CD4-positive, alpha-beta T cell treated with Interleukin-17A for 4 hours (primary cell): ENCODE measurements around the gene MBTPS2.
"Not testable (repeated sequence)": the region's sequence is repeated elsewhere in the genome, so short reads cannot be mapped to it uniquely, and the experiment has no call there.

Experiments
- DNase-seq: peaks from one replicate; pipeline ENCODE4 v3.0.0-alpha.2; 2020; ENCODE audit warnings: mixed read lengths

Gene MBTPS2

DNA sequence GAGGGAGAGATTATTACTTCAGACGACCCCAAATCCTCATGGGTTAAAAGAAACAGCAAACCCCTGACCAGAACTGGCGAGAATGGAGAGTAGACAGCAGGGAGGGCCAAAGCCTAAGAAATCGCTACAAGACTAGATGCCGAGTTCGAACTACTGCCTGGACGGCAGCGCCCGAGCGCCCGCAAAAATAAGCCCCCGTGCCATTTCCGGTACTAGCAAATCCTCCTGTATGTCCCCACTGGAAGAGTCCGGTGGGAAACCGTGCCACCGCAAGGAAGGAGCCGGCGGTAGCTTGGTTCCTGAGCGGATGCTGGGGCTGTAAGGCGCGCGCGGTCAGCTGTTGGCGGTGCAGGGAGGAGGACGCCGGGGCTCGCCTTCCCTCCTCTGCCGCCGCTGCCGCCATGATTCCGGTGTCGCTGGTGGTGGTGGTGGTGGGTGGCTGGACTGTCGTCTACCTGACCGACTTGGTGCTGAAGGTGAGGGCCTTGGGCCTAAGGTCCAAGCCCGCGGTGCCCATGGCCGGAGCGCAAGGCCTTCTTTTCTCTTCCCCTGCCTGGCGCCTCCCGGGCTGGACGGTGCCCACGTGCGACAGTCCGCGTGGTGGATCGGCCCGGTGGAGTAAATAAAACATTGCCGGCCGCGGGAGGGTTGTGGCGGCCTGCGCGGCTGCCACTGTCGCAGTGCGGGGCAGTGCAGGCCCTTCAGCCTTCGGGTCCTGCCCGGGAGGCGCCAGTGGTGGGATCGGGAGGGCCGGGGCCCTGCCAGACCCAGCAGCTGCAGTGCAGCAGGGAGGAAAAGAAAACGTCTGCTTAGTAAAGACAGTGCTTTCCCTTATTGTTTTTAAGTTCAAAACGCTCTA is at the start of gene MBTPS2:
TSS of gene MBTPS2 (plus strand) at position 284 of the 859 bp plus-strand sequence. CDS start at position 402, 118 bp downstream.
- peak; percentile 82 for DNase-seq

DNA sequence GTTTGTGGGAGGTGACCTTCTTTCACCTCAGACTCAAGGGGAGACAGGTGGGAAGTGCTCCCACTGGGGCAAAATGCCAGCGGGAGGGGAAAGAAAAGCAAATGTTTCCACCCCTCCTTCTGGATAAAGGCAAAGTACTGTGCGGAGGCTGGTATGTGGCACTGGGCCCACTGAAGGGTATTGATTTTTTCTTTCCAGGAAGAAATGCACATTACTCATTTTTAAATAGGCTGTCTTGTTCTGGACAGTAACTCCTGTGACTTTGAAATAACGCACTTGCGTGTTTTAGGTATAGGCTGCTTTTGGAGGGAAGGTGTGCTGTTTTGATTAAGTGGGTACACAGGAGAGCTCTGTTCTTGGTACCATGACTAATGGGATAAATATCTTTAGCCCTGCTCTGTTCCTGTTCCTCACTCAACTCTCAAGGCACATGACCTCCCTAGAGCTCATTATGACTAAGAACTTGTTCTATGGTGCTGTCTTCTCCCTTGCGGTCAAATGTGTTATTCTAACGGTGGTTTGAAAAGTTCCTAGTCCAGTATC is 40.7 kb upstream of the MBTPS2 start:
- no peak for DNase-seq

- DNase-seq = no peak
Observed at GRCh38 chrX:21799767-21800166, 39.6 kb upstream of the MBTPS2 start.

- no peak for DNase-seq
Observed at GRCh38 chrX:21800344-21800770, 39.1 kb upstream of the MBTPS2 start.

DNA sequence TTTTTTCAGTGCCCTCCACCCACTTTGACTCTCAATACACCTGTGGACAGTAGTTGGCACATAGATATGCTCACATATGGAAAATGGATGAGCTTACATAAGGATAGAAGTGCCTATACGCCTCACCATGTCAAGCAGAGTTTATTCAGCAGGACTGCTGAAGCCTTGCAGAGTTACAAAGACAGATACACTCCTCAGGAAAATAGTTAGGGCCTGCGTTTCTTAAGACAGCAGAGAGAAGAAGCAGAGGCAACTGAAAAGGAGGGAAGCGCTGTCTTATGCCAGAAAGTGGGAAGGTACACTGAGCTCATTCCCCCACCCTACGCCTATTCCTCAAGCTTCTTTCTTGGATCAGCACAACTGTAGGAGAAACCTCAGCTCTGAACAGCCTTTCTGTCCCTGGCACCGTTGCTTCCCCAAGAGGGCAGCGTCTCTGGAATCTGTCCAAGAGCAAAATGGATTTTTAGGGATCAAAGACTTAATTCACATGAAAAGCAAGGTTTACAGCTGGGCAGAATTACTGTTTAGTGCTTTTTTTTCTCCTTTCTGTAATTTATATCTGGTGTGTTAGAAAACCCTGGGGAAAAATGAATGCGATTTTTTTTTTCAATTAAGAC is 37.3 kb upstream of the MBTPS2 start:
- DNase-seq = no peak

DNA sequence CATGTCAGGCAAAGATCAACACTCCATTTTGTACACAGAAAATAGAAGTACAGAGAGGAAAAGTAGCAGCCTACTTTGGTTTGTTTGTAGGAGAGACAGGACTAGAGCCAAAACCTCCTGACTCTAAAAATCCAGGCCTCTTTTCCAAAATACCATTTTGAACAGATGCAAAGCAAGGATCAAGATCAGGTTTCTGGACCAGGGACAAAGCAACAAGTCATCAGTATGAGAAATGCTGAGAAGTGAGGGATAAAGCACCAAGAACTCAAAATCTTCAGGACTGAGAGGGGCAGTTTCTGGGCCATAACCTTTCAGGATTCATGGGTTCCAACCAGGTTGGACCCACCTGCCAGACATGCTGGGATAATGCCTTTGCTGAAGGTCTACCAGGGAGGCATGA is 36.6 kb upstream of the MBTPS2 start:
- no peak for DNase-seq

GRCh38 chrX:21806691-21807090 is 32.7 kb upstream of the MBTPS2 start:
- DNase-seq = no peak

DNA sequence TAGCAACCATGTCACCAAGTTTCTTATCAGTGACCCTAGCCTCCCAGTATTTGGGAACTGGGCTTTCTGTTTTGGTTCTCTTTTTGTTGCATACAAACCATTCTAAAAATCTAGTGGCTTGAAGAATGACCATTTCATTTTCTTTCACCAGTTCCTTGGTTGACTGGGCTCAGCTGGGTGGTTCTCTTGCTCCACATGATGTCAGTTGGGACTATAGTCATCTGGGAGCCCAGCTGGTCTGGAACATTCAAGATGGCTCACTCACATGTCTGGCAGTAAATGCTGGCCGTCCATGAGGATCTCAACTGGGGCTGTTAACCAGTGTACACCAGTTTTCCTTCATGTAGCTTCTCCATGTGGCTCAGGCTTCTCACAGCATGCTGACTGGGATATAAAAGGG is 27.6 kb upstream of the MBTPS2 start:
- DNase-seq = no peak

DNA sequence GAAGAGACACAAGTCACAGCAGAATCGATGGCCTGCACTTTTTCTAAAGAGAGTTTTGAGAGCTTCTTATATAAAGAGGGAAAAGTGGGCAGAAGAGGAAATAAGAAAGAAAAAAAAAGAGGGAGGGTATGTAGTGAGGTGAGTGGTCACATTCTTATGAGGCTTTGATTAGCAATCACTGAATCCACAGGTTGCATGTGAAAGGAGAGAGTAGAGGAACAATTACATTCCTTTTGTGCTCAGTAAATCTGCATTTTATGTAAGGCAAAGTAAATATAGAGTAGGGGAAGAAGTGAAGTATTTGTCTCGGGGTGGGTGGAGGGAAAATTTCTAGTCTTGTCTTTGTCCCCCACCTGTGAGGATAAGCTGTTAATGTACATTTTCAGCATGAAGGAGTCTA is 26.8 kb upstream of the MBTPS2 start:
- no peak for DNase-seq

- no peak for DNase-seq
Observed at GRCh38 chrX:21813612-21814368, 25.6 kb upstream of the MBTPS2 start.

DNA sequence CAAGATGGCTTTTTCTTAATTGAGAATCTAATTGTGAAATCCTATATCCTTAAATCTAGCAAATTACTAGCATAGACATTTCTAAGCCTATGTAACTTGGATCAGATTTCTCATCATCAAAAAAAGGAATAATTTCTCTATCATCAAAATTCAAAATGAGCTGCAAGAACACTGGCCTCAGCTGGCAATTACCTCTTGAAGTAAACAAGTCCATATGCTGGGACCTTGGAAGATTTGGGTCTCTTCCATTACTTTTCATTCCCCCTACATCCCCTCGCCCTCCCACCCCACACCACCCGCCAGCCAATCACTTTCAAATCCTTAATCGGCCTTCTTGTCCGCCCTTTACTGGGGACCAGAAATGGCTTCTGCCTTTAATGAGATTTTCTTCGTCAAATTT is 23.3 kb upstream of the MBTPS2 start:
- no peak for DNase-seq

DNA sequence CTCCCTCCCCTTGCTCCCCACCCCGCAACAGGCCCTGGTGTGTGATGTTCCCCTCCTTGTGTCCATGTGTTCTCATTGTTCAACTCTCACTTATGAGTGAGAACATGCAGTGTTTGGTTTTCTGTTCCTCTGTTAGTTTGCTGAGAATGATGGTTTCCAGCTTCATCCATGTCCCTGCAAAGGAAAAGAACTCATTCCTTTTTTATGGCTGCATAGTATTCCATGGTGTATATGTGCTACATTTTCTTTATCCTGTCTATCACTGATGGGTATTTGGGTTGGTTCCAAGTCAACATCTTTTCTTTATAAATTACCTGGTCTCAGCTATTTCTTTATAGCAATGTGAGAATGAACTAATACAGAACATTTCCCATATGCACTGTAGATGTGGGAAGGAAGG is 19.2 kb upstream of the MBTPS2 start:
- DNase-seq = not testable (repeated sequence)

DNA sequence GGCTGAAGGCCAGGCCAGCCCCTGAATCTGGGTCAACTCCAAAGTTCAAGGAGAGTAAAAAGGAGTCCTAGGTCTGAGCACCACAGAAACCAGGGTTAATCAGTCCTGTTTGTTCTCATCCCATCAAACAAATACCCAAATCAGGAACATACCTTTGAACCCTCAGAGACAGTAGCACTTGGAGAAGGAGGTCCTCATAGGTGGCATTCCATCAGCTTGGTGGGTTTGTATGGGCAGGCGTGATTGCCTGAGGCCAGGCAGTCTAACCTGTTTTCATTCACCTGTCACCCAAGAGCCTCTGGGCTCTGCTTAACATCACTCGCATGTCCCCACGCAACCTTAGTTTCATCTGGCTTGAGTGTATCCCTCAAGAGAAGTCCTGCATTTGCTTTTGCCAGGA is 17.5 kb upstream of the MBTPS2 start:
- no peak for DNase-seq

DNA sequence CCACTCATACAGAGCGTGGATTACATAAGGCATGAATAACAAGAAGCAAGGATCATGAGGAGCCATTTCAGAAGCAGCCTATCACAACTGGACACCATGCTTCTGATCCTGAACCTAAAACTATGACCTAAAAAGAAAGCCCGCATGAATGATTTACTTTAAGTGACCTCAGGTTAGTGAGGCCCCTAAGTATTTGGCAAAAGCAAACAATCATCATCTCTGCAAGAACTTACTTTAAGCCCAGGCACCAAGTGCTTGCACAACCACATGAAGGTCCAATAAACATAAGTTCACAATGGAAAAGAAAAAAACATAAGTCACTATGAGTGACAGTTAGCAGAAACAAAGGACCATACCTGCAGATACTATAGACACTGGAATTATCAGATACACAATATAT is 7.9 kb upstream of the MBTPS2 start:
- no peak for DNase-seq

GRCh38 chrX:21837056-21837455 is 2.4 kb upstream of the MBTPS2 start:
- no peak for DNase-seq

GRCh38 chrX:21838937-21839333 is 482 bp upstream of the MBTPS2 start:
- DNase-seq = no peak

DNA sequence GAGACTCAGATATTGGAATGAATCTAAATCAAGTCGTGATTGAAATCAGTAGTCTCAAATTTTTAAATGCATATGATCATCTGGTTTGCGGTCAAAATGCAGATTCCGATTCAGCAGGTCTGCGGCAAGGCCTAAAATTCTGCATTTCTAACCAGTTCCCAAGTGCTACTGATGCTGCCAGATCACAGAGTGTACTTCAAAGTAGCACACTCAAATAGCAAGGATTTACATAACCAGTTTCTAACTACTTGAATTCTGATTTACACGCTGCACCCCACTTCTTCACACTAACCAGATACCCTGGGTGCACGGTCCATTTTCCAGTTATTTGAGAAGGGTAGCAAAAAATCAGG is 752 bp downstream of the MBTPS2 start:
- DNase-seq = no peak

GRCh38 chrX:21843179-21843578 is 3.8 kb downstream of the MBTPS2 start:
- DNase-seq = no peak

GRCh38 chrX:21845096-21845495 is 5.7 kb downstream of the MBTPS2 start:
- DNase-seq = no peak

- DNase-seq = no peak
Observed at GRCh38 chrX:21847342-21847741, 7.9 kb downstream of the MBTPS2 start.

DNA sequence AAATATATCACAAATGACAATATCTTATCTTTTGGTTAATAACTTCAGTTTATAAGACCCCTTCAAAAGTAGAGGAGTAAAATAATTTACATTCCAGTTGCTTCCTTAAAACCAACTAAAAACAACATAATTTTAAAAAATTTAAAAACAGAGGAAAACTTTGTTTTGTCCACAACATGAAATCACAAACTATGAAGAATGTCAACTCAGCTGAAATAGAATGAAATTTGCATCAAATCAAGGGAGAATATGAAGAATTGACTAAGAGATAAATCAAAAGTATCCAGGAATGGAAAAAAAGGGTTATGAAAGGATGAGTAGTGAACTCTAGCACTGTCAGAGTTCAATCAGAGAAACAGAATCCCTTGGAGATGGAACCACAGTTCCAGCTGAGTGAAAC is 14.2 kb downstream of the MBTPS2 start:
- no peak for DNase-seq

DNA sequence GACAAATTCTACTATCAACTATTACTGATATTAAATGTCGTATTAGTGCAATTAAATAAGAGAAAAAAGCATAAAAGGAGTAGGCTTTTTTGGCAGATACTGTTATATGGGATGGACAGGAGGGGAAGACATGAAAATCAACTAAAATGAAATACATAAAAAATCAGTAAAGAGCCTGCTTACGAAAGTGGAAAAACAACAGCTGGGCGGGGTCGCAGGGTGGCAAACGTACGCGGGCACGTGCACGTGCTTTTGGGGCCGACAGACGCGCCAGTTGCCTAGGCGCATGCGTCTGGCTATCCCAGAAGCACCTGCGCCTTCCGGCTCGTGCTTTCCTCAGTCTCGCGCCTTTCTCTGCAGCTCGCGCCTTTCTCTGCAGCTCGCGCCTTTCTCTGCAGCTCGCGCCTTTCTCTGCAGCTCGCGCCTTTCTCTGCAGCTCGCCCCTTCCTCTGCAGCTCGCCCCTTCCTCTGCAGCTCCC is 16.6 kb downstream of the MBTPS2 start, which contains the start of gene YY2:
TSS of gene YY2 (plus strand) at position 51 of the 479 bp plus-strand sequence. CDS start 498 bp downstream, outside the sequence.
- DNase-seq = no peak

GRCh38 chrX:21856504-21856903 is 17.1 kb downstream of the MBTPS2 start:
- DNase-seq = no peak
